Measurements from ENCODE around the gene AQP12B.
"Not testable (repeated sequence)": the region's sequence is repeated elsewhere in the genome, so short reads cannot be mapped to it uniquely, and the experiment has no call there.

The AQP12B gene

GRCh38 chr2:240682431-240683224 is at the start of gene AQP12B:
Gene AQP12B, minus strand, starts transcription at chr2:240682885. Its CDS starts 48 bp downstream, at chr2:240682837.
- not testable (repeated sequence) for H3K27ac ChIP-seq (ENCODE audit: low read depth, low read length); H3K79me2 ChIP-seq (ENCODE audit: control insufficient read depth, insufficient read depth, low read length, unreplicated experiment)
- H3K27me3 ChIP-seq (ENCODE audit: insufficient read depth, low read length), result peaks cover 23% of the 10 kb centered on the region

DNA sequence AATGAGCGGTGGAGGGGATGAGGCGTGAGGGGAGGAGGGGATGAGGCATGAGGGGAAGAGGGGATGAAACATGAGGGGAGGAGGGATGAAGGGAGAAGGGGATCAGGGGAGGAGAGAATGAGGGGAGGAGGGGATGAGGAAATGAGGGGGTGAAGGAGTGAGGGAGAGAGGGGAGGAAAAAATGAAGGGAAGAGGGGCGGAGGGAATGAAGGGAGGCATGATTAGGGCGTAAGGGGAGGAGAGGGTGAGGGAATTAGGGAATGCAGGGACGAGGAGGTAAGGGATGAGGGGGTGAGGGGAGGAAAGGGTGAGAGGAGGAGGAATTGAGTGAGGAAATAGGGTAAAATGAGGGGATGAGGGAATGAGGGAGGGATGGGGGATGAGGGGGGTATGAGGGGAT is 49.5 kb upstream of the AQP12B start:
- Histone ChIP-seq H3K79me2 (ENCODE audit: control insufficient read depth, insufficient read depth, low read length, unreplicated experiment) (no peaks in the 10 kb centered on the region), H2AFZ (ENCODE audit: low read length, unreplicated experiment) (no peak overlapping the region), H3K27ac (ENCODE audit: low read depth, low read length) (no peak overlapping the region), H3K27me3 (ENCODE audit: insufficient read depth, low read length) (peaks cover 23% of the 10 kb centered on the region), H3K4me1 (ENCODE audit: control insufficient read depth, insufficient read depth, low read length, unreplicated experiment) (peaks cover 3% of the 10 kb centered on the region), H3K36me3 (ENCODE audit: insufficient read depth, low read length) (no peaks in the 10 kb centered on the region), H3K4me3 (ENCODE audit: low read depth, low read length) (no peak overlapping the region)

More at GRCh38 chr2:240682431-240683224, at the start of gene AQP12B:
- not testable (repeated sequence) for H3K36me3 ChIP-seq (ENCODE audit: insufficient read depth, low read length); H3K4me3 ChIP-seq (ENCODE audit: low read depth, low read length); H2AFZ ChIP-seq (ENCODE audit: low read length, unreplicated experiment); H3K4me1 ChIP-seq (ENCODE audit: control insufficient read depth, insufficient read depth, low read length, unreplicated experiment)

GRCh38 chr2:240731178-240731545 is 48.5 kb upstream of the AQP12B start:
- Histone ChIP-seq H3K27ac (ENCODE audit: low read depth, low read length) (no peak overlapping the region), H3K4me3 (ENCODE audit: low read depth, low read length) (no peak overlapping the region), H3K27me3 (ENCODE audit: insufficient read depth, low read length) (peaks cover 16% of the 10 kb centered on the region), H3K36me3 (ENCODE audit: insufficient read depth, low read length) (no peaks in the 10 kb centered on the region), H3K4me1 (ENCODE audit: control insufficient read depth, insufficient read depth, low read length, unreplicated experiment) (no peaks in the 10 kb centered on the region), H2AFZ (ENCODE audit: low read length, unreplicated experiment) (no peak overlapping the region), H3K79me2 (ENCODE audit: control insufficient read depth, insufficient read depth, low read length, unreplicated experiment) (no peaks in the 10 kb centered on the region)

DNA sequence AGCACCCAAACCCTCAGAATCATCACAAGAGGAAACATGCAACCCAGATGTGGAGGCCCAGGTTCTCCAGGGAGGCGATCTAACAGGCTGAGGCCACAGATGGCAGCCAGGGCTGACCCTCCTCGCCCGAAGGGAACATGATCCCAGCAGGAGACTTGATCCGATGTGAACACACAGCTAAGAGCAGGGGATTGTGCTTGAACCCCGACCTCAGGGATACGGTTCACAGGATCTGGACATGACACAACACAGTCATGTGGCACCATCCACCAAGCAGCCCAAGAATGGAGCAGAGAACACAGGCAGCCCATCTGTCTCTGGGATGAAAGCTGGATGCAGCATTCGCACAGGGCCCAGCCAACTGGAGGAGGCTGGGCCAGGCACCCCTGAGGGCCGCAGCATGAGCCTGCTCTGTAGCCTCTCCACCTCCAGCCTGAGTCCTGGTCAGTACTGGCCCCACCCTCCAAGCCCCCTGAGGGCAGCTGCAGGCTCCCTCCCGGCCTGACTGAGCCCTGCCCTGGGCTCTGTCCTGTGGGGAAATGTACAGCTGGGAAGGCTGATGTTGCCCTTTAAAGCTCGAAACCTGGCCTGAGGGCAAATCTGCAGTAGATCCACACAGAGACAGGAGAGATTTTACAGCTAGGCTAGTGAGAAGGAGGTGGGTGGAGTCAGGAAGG is 48.0 kb upstream of the AQP12B start:
- peaks cover 16% of the 10 kb centered on the region for H3K27me3 ChIP-seq (ENCODE audit: insufficient read depth, low read length)

GRCh38 chr2:240728827-240729226 is 46.1 kb upstream of the AQP12B start:
- Histone ChIP-seq H3K27me3 (ENCODE audit: insufficient read depth, low read length) (peaks cover 16% of the 10 kb centered on the region), H3K4me3 (ENCODE audit: low read depth, low read length) (no peak overlapping the region), H2AFZ (ENCODE audit: low read length, unreplicated experiment) (no peak overlapping the region), H3K4me1 (ENCODE audit: control insufficient read depth, insufficient read depth, low read length, unreplicated experiment) (no peaks in the 10 kb centered on the region), H3K79me2 (ENCODE audit: control insufficient read depth, insufficient read depth, low read length, unreplicated experiment) (no peaks in the 10 kb centered on the region), H3K27ac (ENCODE audit: low read depth, low read length) (no peak overlapping the region), H3K36me3 (ENCODE audit: insufficient read depth, low read length) (no peaks in the 10 kb centered on the region)

More for the DNA sequence above, 48.0 kb upstream of the AQP12B start:
- Histone ChIP-seq H2AFZ (ENCODE audit: low read length, unreplicated experiment) (no peak overlapping the region), H3K4me1 (ENCODE audit: control insufficient read depth, insufficient read depth, low read length, unreplicated experiment) (no peaks in the 10 kb centered on the region), H3K36me3 (ENCODE audit: insufficient read depth, low read length) (no peaks in the 10 kb centered on the region), H3K4me3 (ENCODE audit: low read depth, low read length) (no peak overlapping the region), H3K79me2 (ENCODE audit: control insufficient read depth, insufficient read depth, low read length, unreplicated experiment) (no peaks in the 10 kb centered on the region), H3K27ac (ENCODE audit: low read depth, low read length) (no peak overlapping the region)

DNA sequence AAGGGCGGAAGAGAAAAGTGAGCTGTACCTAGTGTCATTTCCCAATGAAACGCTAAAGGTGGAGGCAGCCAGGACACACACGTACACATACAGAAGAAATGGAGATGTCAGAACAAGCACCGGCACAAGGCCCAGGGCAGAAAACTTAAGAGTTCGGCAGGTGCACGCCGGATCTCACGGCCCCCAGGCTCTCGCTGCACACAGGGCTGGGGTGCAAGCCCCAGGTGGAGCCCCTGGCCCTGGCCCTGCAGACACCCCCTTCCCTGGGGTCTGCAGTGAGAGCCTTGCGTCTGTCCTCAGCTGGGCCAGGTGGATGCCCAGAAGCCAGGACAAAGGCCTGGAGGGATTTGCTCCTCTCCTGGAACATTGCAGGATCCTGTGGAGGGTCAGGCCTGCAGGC is 45.7 kb upstream of the AQP12B start:
- no peaks in the 10 kb centered on the region for H3K36me3 ChIP-seq (ENCODE audit: insufficient read depth, low read length)
- no peak overlapping the region for H3K4me3 ChIP-seq (ENCODE audit: low read depth, low read length)
- no peaks in the 10 kb centered on the region for H3K79me2 ChIP-seq (ENCODE audit: control insufficient read depth, insufficient read depth, low read length, unreplicated experiment)
- H3K27me3 ChIP-seq (ENCODE audit: insufficient read depth, low read length), result peaks cover 16% of the 10 kb centered on the region
- H2AFZ ChIP-seq (ENCODE audit: low read length, unreplicated experiment), result no peak overlapping the region
- H3K27ac ChIP-seq (ENCODE audit: low read depth, low read length), result no peak overlapping the region
- H3K4me1 ChIP-seq (ENCODE audit: control insufficient read depth, insufficient read depth, low read length, unreplicated experiment), result no peaks in the 10 kb centered on the region

DNA sequence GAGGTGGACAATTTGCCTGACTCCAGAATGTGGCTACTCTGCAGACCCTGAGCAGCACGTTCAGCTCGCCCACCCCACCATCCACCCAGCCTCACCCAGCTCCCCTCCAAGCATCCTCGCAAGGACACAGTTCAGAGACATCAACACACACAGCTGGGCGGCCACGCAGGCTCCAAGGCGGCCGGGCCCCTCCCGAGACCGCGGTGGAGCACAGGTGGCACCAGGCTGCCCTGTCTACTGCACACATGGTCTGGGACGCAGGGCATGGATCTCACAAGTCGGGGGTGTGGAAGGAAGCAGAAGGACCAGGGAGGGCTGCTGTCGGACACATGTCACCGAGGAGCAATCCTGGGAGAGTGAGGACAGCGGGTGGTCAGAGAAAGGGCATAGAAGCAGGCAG is 45.2 kb upstream of the AQP12B start:
- Histone ChIP-seq H3K79me2 (ENCODE audit: control insufficient read depth, insufficient read depth, low read length, unreplicated experiment) (no peaks in the 10 kb centered on the region), H3K27me3 (ENCODE audit: insufficient read depth, low read length) (peaks cover 16% of the 10 kb centered on the region), H3K27ac (ENCODE audit: low read depth, low read length) (no peak overlapping the region), H2AFZ (ENCODE audit: low read length, unreplicated experiment) (no peak overlapping the region), H3K36me3 (ENCODE audit: insufficient read depth, low read length) (no peaks in the 10 kb centered on the region), H3K4me3 (ENCODE audit: low read depth, low read length) (no peak overlapping the region), H3K4me1 (ENCODE audit: control insufficient read depth, insufficient read depth, low read length, unreplicated experiment) (no peaks in the 10 kb centered on the region)

DNA sequence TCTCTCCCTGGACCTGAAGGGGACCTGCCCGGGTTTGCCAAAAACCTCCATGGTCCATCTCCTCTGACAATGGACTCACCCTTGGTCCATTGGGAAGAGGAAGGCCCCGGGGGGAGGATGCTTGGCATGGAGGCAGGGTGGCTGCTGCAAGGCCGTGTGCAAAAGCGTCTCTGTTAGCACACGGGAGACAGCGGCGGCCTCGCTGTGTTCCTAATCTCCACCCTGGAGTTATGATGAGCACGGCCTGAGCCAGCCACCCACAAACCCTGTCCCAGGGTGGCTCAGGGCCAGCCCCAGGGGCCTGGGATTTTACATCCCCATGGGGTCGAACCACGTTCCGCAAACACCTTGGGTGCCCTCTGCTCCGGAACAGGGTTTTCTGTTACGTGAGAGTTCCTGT is 44.8 kb upstream of the AQP12B start:
- no peak overlapping the region for H3K4me3 ChIP-seq (ENCODE audit: low read depth, low read length)
- no peaks in the 10 kb centered on the region for H3K4me1 ChIP-seq (ENCODE audit: control insufficient read depth, insufficient read depth, low read length, unreplicated experiment)
- H3K36me3 ChIP-seq (ENCODE audit: insufficient read depth, low read length), result no peaks in the 10 kb centered on the region
- H2AFZ ChIP-seq (ENCODE audit: low read length, unreplicated experiment), result no peak overlapping the region
- no peaks in the 10 kb centered on the region for H3K79me2 ChIP-seq (ENCODE audit: control insufficient read depth, insufficient read depth, low read length, unreplicated experiment)
- H3K27me3 ChIP-seq (ENCODE audit: insufficient read depth, low read length), result peaks cover 16% of the 10 kb centered on the region
- no peak overlapping the region for H3K27ac ChIP-seq (ENCODE audit: low read depth, low read length)

DNA sequence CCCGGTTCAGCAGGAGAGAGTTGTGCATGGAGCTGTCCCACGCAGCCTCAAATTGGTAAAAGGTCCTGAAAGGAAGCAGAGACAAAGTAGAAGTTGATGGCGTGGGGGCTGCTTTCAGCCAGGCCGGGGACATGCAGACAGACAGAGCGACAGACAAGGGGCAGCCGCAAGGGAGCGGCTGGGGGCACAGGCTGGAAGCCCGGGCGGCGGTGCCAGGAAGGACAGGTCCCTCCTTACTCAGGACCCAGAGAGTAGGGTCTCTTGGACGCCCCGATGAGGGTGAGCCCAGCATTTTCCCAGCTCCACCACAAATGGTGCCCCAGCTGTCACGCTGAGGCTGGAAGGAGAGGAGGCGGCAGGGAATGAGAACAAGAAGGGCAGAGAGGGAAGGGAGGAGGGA is 44.2 kb upstream of the AQP12B start:
- Histone ChIP-seq H3K79me2 (ENCODE audit: control insufficient read depth, insufficient read depth, low read length, unreplicated experiment) (no peaks in the 10 kb centered on the region), H3K27ac (ENCODE audit: low read depth, low read length) (no peak overlapping the region), H3K36me3 (ENCODE audit: insufficient read depth, low read length) (no peaks in the 10 kb centered on the region), H3K4me3 (ENCODE audit: low read depth, low read length) (no peak overlapping the region), H3K27me3 (ENCODE audit: insufficient read depth, low read length) (peaks cover 16% of the 10 kb centered on the region), H3K4me1 (ENCODE audit: control insufficient read depth, insufficient read depth, low read length, unreplicated experiment) (no peaks in the 10 kb centered on the region), H2AFZ (ENCODE audit: low read length, unreplicated experiment) (no peak overlapping the region)

GRCh38 chr2:240725671-240726070 is 43.0 kb upstream of the AQP12B start:
- no peaks in the 10 kb centered on the region for H3K36me3 ChIP-seq (ENCODE audit: insufficient read depth, low read length)

GRCh38 chr2:240725266-240725665 is 42.6 kb upstream of the AQP12B start:
- Histone ChIP-seq H3K27me3 (ENCODE audit: insufficient read depth, low read length) (peaks cover 3% of the 10 kb centered on the region; the same call in 1 of the 2 replicates), H3K79me2 (ENCODE audit: control insufficient read depth, insufficient read depth, low read length, unreplicated experiment) (no peaks in the 10 kb centered on the region), H3K27ac (ENCODE audit: low read depth, low read length) (no peak overlapping the region), H3K36me3 (ENCODE audit: insufficient read depth, low read length) (no peaks in the 10 kb centered on the region), H2AFZ (ENCODE audit: low read length, unreplicated experiment) (no peak overlapping the region), H3K4me1 (ENCODE audit: control insufficient read depth, insufficient read depth, low read length, unreplicated experiment) (no peaks in the 10 kb centered on the region), H3K4me3 (ENCODE audit: low read depth, low read length) (no peak overlapping the region)

More at GRCh38 chr2:240725671-240726070, 43.0 kb upstream of the AQP12B start:
- no peaks in the 10 kb centered on the region for H3K79me2 ChIP-seq (ENCODE audit: control insufficient read depth, insufficient read depth, low read length, unreplicated experiment)
- peaks cover 7% of the 10 kb centered on the region for H3K27me3 ChIP-seq (ENCODE audit: insufficient read depth, low read length)
- H3K4me1 ChIP-seq (ENCODE audit: control insufficient read depth, insufficient read depth, low read length, unreplicated experiment), result no peaks in the 10 kb centered on the region
- H3K27ac ChIP-seq (ENCODE audit: low read depth, low read length), result no peak overlapping the region
- no peak overlapping the region for H3K4me3 ChIP-seq (ENCODE audit: low read depth, low read length)
- no peak overlapping the region for H2AFZ ChIP-seq (ENCODE audit: low read length, unreplicated experiment)

Data from ACC112 (cell line).